Neural progenitor cell (in vitro differentiated cells): ENCODE data around the gene MAGI2.

ENCODE experiments used
- CTCF ChIP-seq: fragments of 200-600 bp; sonication (generic); IDR thresholded peaks from 2 replicates; pipeline ENCODE4 v1.5.1; 2017; ENCODE audit warnings: antibody characterized with exemption, mild to moderate bottlenecking
- EZH2 ChIP-seq: fragments of 200-600 bp; sonication (generic); IDR thresholded peaks from 2 replicates; pipeline ENCODE4 v1.6.1; 2017; ENCODE audit warnings: antibody characterized with exemption, mild to moderate bottlenecking, moderate library complexity
- EZH2phosphoT487 ChIP-seq: fragments of 200-600 bp; sonication (generic); IDR thresholded peaks from 2 replicates; pipeline ENCODE4 v1.6.1; 2017; ENCODE audit warnings: antibody characterized with exemption

DNA sequence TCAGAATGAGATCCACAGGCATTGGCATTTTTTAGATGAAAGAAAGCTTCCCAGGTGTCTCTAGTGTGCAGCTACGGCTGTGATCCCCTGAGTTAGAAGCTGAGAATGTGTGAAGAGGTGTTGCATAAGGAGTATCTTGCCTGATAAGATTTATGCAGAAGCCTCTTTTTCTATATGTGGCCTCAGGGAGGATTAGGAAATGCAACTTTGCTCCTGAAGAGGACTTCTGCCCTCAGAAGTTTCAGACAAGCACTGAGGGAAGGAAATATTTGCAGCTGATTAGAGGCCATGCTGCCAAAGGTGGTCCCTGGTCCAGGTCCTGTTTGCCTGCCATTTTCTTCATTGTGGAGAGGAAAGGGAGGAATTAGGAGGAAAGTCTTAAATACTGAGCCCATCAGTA is 1103.1 kb downstream of the MAGI2 start:
- TF ChIP-seq CTCF (no peak), EZH2 (no peak), EZH2phosphoT487 (no peak)
